Midbrain (tissue), 1 donor: ENCODE results near the gene PML.
"Not testable (repeated sequence)": the region's sequence is repeated elsewhere in the genome, so short reads cannot be mapped to it uniquely, and the experiment has no call there.

ENCODE experiments used
- DNase-seq: peaks from one replicate; lab custom pipeline; 2025; lab: John Stamatoyannopoulos, UW

PML gene

GRCh38 chr15:74040109-74040850, 45.8 kb downstream of the PML start:
- DNase-seq = no peak

GRCh38 chr15:74041311-74041756, 46.8 kb downstream of the PML start:
- no peak for DNase-seq

- DNase-seq = no peak
Observed at GRCh38 chr15:74041777-74042435, 47.4 kb downstream of the PML start.

GRCh38 chr15:74042603-74043424, 48.3 kb downstream of the PML start:
- no peak for DNase-seq

- DNase-seq = no peak
Observed at GRCh38 chr15:74043425-74044266, 49.1 kb downstream of the PML start.

GRCh38 chr15:74044267-74045110, 50.0 kb downstream of the PML start:
- DNase-seq = no peak

- no peak for DNase-seq
Observed at GRCh38 chr15:74045184-74045583, 50.7 kb downstream of the PML start.

- no peak for DNase-seq
Observed at GRCh38 chr15:74045636-74046274, 51.2 kb downstream of the PML start.

- DNase-seq = no peak
Observed at GRCh38 chr15:74046275-74046674, 51.8 kb downstream of the PML start.

- no peak for DNase-seq
Observed at GRCh38 chr15:74050127-74050526, 55.6 kb downstream of the PML start.

GRCh38 chr15:74050556-74051234, 56.2 kb downstream of the PML start:
- no peak for DNase-seq

GRCh38 chr15:74052271-74053260, 58.0 kb downstream of the PML start:
- not testable (repeated sequence) for DNase-seq

GRCh38 chr15:74053517-74053916, 59.0 kb downstream of the PML start:
- no peak for DNase-seq

- DNase-seq = peak; percentile 64
Observed at GRCh38 chr15:74053941-74054529, 59.5 kb downstream of the PML start.

GRCh38 chr15:74055804-74056203, 61.3 kb downstream of the PML start:
- DNase-seq = no peak

GRCh38 chr15:74056330-74056729, 61.8 kb downstream of the PML start:
- DNase-seq = not testable (repeated sequence)

- not testable (repeated sequence) for DNase-seq
Observed at GRCh38 chr15:74059050-74059833, 64.7 kb downstream of the PML start.
